Measurements from ENCODE around the gene UTP4. TPM values are rescaled to one million over a fixed set of nuclear protein-coding genes. Genes with fewer than 3 reads are reported as not detected.

Gene UTP4
- total RNA-seq, 2 experiments from 2014 or later = 40.1 to 40.3 TPM

GRCh38 chr16:69131167-69131838, 1.1 kb upstream of the UTP4 start:
- Histone ChIP-seq H3K27ac (ENCODE audit: low read depth in 1 of 2, low read length in 2 of 2) (peak overlapping the region; percentile 76 to 79), H3K27me3 (ENCODE audit: control insufficient read depth in 1 of 2, insufficient read depth in 2 of 2, low read length in 2 of 2) (no peaks in the 10 kb centered on the region), H3K9me3 (ENCODE audit: control insufficient read depth in 1 of 2, insufficient read depth in 1 of 2, low read length in 2 of 2) (no peaks in the 10 kb centered on the region), H3K4me3 (ENCODE audit: low read length) (peak overlapping the region; percentile 92), H3K36me3 (ENCODE audit: insufficient read depth, low read length) (peaks cover 10% of the 10 kb centered on the region), H3K4me1 (ENCODE audit: insufficient read depth, low read length) (peaks cover 22% of the 10 kb centered on the region)
- ChIA-PET POLR2A (interaction anchor here (1.6 kb wide), 1 partner anchor 288 kb away, joined by 6 read pairs; the partner anchor contains the start of gene TANGO6), CTCF (no interaction called here)
- Mint-ChIP-seq H3K4me3 (peak overlapping the region; percentile 96), H3K27ac (peak overlapping the region; percentile 95), H3K4me1 (ENCODE audit: low read depth) (peaks cover 62% of the 10 kb centered on the region), H3K9me3 (no peaks in the 10 kb centered on the region), H3K36me3 (ENCODE audit: low read depth) (peaks cover 46% of the 10 kb centered on the region), H3K27me3 (no peaks in the 10 kb centered on the region)
- peak in 4 of 14 experiments; percentile 31 to 59 (median 44) for DNase-seq
- ATAC-seq (ENCODE audit: poor library complexity) = no peak
- TF ChIP-seq CTCF (IDR thresholded peaks at IDR 0.05) = no peak
- intact Hi-C loops (cut with DNase I, micrococcal nuclease) = loop anchor here in 1 of 2 experiments (1.0 kb wide), 1 partner anchor 56 kb away; the partner anchor contains the start of gene SNTB2

GRCh38 chr16:69131839-69132423, 518 bp upstream of the UTP4 start:
- peak in 12 of 14 experiments; percentile 42 to 81 (median 61) for DNase-seq
- peak; percentile 50 for ATAC-seq (ENCODE audit: poor library complexity)
- peaks cover 57% of the 10 kb centered on the region for H3K4me1 Mint-ChIP-seq (ENCODE audit: low read depth)

More at GRCh38 chr16:69131839-69132423, 518 bp upstream of the UTP4 start:
- TF ChIP-seq CTCF (IDR thresholded peaks at IDR 0.05) = no peak
- intact Hi-C loops (cut with DNase I, micrococcal nuclease) = loop anchor here (1.0 to 2.0 kb wide), 4 partner anchors 52 to 289 kb away; partner anchors contain the start of genes COG8 (in 1 of the 2), NIP7 (in 1 of the 2), SNTB2 (in 1 of the 2) and TANGO6 (in 1 of the 2)
- Histone ChIP-seq H3K9me3 (ENCODE audit: control insufficient read depth in 1 of 2, insufficient read depth in 1 of 2, low read length in 2 of 2) (no peaks in the 10 kb centered on the region), H3K27me3 (ENCODE audit: control insufficient read depth in 1 of 2, insufficient read depth in 2 of 2, low read length in 2 of 2) (no peaks in the 10 kb centered on the region), H3K4me3 (ENCODE audit: low read length) (peak overlapping the region; percentile 92), H3K4me1 (ENCODE audit: insufficient read depth, low read length) (peaks cover 22% of the 10 kb centered on the region), H3K36me3 (ENCODE audit: insufficient read depth, low read length) (peaks cover 12% of the 10 kb centered on the region), H3K27ac (ENCODE audit: low read depth in 1 of 2, low read length in 2 of 2) (peak overlapping the region; percentile 76 to 79)
- Mint-ChIP-seq H3K27me3 (no peaks in the 10 kb centered on the region), H3K4me3 (peak overlapping the region; percentile 96), H3K27ac (peak overlapping the region; percentile 95), H3K9me3 (no peaks in the 10 kb centered on the region), H3K36me3 (ENCODE audit: low read depth) (peaks cover 52% of the 10 kb centered on the region)
- ChIA-PET POLR2A (interaction anchor here (0.7 to 1.6 kb wide), 5 partner anchors 9 to 611 kb away, joined by 3 to 14 read pairs (median 4); partner anchors contain the start of genes SNTB2 and TANGO6), CTCF (no interaction called here)

Data from CD4-positive, alpha-beta T cell (primary cell).